D721Med (cell line): Measurements from ENCODE around the gene MRS2.

Source experiments
- DNase-seq: peaks from one replicate; pipeline ENCODE4 v3.0.0; 2011; ENCODE audit warnings: low spot score; ENCODE audit not compliant: insufficient read length
- FAIRE-seq: peaks from 2 replicates; lab custom pipeline; 2011; peaks lifted over from hg19 to GRCh38; lab: Jason Lieb, UNC
- CTCF ChIP-seq: IDR thresholded peaks from 2 replicates; pipeline ENCODE4 v1.5.1; 2012; ENCODE audit warnings: mild to moderate bottlenecking, control low read depth; ENCODE audit not compliant: insufficient read depth; ENCODE audit errors: missing control alignments

MRS2 gene

GRCh38 chr6:24402697-24403500, at the start of gene MRS2:
Gene MRS2, plus strand, starts transcription at chr6:24402936. Its CDS starts 111 bp downstream, at chr6:24403047.
- no peak for TF ChIP-seq CTCF
- FAIRE-seq, result no peak
- peak; percentile 76 for DNase-seq

GRCh38 chr6:24353861-24354260, 48.9 kb upstream of the MRS2 start:
- FAIRE-seq, result no peak
- DNase-seq, result no peak
- TF ChIP-seq CTCF, result no peak

- DNase-seq (no peak), FAIRE-seq (no peak)
- TF ChIP-seq CTCF, result no peak
Measured at GRCh38 chr6:24355393-24355792, 47.3 kb upstream of the MRS2 start.

- DNase-seq, result no peak
- FAIRE-seq, result no peak
- TF ChIP-seq CTCF, result no peak
Measured at GRCh38 chr6:24356310-24356973, 46.3 kb upstream of the MRS2 start.

GRCh38 chr6:24357336-24358218, 45.2 kb upstream of the MRS2 start, which contains the start of gene DCDC2:
Gene DCDC2, minus strand, starts transcription at chr6:24358059. Its CDS starts 309 bp downstream, at chr6:24357750.
- FAIRE-seq (no peak), DNase-seq (no peak)
- TF ChIP-seq CTCF, result no peak

- FAIRE-seq (no peak), DNase-seq (no peak)
- TF ChIP-seq CTCF, result no peak
Measured at GRCh38 chr6:24358219-24358821, 44.4 kb upstream of the MRS2 start.
